ENCODE measurements around the gene FAM228B.
"Not testable (repeated sequence)": the region's sequence is repeated elsewhere in the genome, so short reads cannot be mapped to it uniquely, and the experiment has no call there.

Gene FAM228B

GRCh38 chr2:24123195-24123921 lies at the start of gene FAM228B, which contains the start of gene PFN4:
TSS of gene FAM228B (plus strand) at chr2:24123469. CDS start at chr2:24124362, 893 bp downstream.
TSS of gene PFN4 (minus strand) at chr2:24123334. CDS start at chr2:24122535, 799 bp downstream.
- peak; percentile 86 for DNase-seq

- no peak for DNase-seq
Measured at GRCh38 chr2:24073816-24074215, 49.5 kb upstream of the FAM228B start.

DNA sequence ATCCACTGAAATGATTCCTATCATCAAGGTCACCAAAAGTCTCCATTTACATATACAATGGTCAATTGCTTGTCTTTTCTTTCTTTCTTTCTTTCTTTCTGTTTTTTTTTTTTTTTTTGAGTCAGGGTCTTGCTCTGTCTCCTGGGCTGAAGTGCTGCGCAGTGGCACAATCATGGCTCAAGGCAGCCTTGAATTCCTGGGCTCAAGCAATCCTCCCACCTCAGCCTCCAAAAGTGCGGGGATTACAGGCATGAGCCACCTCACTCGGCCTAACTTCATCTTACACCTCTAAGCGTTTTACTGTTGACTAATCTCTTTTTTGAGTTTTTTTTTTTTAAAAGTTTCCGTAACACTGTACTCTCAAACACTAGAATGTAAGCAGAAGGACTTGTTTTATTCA lies 48.0 kb upstream of the FAM228B start:
- DNase-seq = no peak

DNA sequence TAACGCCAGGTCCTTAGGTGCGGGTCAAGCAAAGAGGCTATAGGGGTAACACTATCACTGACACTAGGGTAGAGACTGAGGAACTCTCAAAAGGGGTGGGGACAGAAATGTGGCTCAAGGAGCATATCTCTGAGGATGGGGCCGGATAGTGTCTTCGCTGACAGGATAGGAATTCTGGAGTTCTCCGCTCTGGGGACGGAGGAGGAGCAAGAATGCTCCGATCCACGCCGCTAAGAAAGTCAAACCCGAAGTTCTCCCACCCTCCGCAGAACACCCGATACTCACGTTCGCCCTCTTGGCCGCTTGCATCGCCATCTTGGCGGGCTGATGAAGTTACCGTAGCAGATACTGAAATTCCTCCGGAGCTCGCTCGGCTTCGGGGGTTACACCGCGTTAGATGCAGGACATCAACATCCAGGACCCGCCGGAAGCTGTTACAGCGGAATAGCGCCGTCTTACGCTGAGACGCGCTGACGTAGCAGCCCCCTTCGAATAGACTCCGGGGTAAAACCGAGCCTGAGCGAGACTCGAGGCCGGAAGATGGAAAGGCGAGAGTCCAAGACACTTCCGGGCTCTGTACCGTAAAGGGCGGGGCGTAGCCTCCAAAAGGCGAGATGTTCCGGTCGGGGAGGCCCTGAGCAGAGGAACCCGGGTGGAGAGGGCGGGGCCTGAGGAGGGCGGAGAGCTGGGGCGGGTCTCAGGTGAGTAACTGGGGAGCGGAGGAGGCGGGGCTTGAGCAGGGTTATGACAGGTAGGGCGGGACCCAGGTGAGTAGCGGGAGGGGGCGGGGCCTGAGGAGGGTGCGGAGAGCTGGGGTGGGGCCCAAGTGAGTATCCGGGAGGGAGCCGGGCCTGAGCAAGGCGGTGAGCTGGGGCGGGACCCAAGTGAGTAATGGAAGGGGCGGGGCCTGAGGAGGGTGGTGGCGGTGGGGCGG lies 47.1 kb upstream of the FAM228B start, which contains the start of gene SF3B6:
Gene SF3B6 (minus strand): TSS at position 412 of the 934 bp plus-strand sequence. CDS start 97 bp downstream, at position 315.
- peak; percentile 99 for DNase-seq

DNA sequence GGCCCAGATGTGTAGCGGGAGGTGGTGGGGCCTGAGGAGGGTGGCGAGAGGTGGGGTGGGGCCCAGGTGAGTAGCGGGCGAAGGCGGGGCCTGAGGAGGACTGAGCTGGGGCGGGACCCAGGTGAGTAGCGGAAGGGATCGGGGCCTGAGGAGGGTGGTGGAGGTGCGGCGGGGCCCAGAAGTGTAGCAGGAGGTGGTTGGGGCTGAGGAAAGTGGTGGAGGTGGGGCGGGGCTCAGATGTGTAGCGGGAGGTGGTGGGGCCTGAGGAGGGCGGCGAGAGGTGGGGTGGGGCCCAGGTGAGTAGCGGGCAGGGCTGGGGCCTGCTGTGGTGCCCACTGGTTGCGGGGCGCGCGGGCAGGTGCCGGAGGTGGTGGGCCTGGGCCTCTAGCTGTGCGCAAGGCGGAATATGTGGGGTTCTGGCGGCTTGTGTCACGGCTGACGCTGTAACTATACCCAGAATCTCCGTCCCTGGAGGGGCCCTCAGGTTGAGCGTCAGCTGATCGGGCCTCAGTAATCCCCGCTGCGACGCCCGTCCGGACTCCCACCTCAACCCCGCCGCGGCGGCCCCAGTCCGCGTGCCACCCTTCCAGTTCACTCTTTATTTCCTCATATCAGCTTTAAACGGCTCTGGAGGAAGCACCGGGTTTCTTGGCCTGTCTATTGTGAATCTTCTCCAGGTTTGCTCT lies 46.3 kb upstream of the FAM228B start:
- DNase-seq = no peak

DNA sequence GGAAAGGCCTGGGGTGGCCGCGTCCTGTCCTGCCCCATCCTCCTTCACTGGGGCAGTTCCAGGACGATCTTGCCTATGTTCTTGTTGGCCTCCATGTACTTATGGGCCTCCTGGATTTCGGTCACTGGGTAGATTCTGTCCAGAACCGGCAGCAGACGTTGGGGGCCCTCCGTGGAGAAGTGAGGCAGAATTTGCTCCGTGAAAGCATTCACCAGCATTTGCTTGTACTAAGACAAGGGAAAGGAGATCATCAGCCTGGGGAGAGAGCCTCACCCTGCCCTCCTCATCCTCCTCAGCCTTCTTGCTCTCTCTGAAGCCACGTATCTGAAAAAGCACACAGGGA lies 45.8 kb upstream of the FAM228B start:
- DNase-seq = peak; percentile 66

DNA sequence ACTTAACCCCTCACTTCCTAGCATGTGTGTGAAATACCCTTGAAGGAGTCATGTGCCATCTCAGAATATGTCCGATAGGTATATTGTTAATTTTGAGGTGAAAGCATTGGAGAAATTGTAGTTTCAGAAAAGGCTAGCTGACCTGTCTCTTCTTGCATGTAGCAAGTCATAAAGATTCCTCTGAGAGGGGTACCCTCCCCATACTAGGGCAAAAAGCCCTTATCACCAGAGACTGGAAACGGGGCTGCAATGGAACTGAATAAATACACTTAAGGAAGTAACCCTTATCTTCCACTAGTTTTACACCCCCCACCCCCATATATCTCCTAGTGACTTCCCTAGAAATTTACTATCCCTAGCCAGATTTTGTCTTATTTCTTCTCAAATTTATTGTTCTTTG lies 45.4 kb upstream of the FAM228B start:
- DNase-seq = peak; percentile 67

DNA sequence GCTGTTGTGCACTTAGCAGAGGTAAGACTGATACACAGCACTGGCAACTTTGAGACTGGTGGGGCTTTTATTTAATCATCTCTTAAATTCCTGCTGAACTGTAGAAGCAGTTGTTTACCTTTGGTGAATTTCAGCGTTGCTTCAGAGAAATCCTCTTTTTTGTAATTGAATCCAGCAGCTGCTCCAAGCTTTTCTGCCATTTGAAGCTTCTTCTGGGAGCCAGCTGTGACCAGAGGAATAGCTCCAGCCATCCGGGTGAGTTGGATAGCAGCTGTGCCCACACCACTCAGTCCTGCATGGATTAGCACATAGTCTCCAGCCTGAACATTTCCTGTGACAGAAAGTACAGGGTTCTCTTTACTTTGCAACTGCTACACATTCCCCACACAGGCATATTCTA lies 42.6 kb upstream of the FAM228B start:
- no peak for DNase-seq

- DNase-seq = no peak
Measured at GRCh38 chr2:24082787-24083566, 40.3 kb upstream of the FAM228B start.

DNA sequence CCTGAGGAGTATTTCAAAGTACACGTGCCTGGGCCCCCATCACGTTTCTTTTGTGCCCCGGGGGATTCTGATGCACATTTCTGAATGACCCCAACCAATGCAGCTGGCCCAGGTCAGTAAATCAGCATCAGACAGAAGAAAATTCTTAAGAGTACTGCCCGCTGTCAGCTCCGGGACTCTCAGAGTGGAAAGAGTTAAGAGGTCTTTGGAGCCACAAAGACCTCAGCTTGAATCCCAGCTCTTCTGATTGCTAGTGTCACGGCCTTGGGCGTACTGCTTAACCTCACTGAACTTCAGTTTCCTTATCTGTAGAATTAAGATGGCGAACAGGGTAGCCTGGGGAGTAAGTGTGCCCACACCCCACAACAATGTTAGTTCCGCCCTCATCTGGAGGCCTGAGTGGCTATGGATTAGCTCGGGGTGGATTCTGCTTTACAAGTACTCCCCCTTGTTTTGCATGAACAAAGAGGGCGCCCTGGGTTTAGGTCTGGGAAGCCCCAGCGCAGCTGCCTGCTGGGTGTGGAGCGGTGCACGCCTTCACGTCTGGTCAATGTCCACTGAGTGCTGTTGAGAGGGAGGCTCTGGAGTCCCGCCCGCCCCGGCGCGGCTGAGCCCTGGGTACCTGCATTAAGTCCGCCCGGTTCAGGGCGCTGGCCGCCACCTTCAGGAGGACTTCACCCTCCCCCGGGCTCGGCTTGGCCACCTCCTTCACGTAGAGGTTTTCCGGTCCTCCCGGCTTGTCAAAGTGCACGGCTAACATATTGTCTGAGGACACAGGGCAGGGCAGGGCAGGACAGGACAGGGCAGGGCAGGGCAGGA lies 39.5 kb upstream of the FAM228B start:
- peak; percentile 94 for DNase-seq

- DNase-seq = peak; percentile 95
Measured at GRCh38 chr2:24084386-24085199, 38.7 kb upstream of the FAM228B start, which contains the start of gene TP53I3. TSS of gene TP53I3 (minus strand) at chr2:24084834. CDS start at chr2:24084326, 508 bp downstream.

- DNase-seq = peak; percentile 72
Measured at GRCh38 chr2:24085200-24085489, 38.1 kb upstream of the FAM228B start.

GRCh38 chr2:24086241-24086640 lies 37.0 kb upstream of the FAM228B start:
- DNase-seq = no peak

DNA sequence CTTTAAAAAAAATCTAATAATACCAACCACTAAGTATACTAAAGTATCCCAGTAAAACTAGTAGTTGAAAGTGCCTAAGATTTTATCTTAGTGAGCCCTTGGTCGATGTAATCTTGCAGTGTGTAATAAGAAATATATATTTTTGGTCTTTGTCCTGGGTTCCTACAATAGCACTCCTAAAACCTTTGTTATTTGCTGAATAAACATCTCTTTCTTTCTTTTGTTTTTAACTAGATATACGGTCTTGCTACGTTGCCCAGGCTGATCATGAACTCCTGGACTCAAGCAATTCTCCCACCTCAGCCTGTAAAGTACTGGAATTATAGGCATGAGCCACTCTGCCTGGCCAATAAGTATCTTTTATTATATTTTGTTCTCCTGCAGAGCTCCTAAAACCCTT lies 36.2 kb upstream of the FAM228B start:
- no peak for DNase-seq

- no peak for DNase-seq
Measured at GRCh38 chr2:24088821-24089359, 34.4 kb upstream of the FAM228B start.

DNA sequence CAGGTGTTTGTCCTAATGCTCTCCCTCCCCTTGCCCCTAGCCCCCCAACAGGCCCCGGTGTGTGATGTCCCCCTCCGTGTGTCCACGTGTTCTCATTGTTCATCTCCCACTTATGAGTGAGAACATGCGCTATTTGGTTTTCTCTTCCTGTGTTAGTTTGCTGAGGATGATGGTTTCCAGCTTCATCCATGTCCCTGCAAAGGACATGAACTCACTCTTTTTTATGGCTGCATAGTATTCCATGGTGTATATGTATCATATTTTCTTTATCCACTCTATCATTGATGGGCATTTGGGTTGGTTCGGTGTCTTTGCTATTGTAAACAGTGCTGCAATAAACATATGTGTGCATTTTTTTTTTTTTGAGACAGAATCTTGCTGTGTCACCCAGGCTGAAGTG lies 30.0 kb upstream of the FAM228B start:
- DNase-seq = not testable (repeated sequence)

DNA sequence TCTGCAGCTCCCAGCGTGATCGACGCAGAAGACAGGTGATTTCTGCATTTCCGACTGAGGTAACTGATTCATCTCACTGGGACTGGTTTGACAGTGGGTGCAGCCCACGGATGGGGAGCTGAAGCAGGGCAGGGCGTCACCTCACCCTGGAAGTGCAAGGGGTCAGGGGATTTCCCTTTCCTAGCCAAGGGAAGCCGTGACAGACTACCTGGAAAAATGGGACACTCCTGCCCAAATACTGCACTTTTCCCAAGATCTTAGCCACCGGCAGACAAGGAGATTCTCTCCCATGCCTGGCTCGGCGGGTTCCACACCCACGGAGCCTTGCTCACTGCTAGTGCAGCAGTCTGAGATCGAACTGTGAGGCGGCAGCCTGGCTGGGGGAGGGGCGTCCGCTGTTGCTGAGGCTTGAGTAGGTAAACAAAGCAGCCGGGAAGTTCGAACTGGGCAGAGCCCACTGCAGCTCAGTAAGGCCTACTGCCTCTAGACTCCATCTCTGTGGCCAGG lies 28.0 kb upstream of the FAM228B start:
- not testable (repeated sequence) for DNase-seq

GRCh38 chr2:24100732-24101131 lies 22.5 kb upstream of the FAM228B start:
- not testable (repeated sequence) for DNase-seq

- DNase-seq = no peak
Measured at GRCh38 chr2:24101992-24102391, 21.3 kb upstream of the FAM228B start.

- DNase-seq = no peak
Measured at GRCh38 chr2:24102677-24103076, 20.6 kb upstream of the FAM228B start.
